GM13976 (cell line): ENCODE results near the gene AMDHD2.

Experiments
- DNase-seq: peaks from one replicate; pipeline ENCODE4 v3.0.0; 2012; ENCODE audit warnings: low spot score
- CTCF ChIP-seq: IDR thresholded peaks from 2 replicates; pipeline ENCODE4 v1.5.1; 2012; ENCODE audit warnings: borderline replicate concordance, mild to moderate bottlenecking; ENCODE audit not compliant: insufficient read depth; ENCODE audit errors: extremely low read depth, missing control alignments, control extremely low read depth
- in situ Hi-C: fragments of 300-500 bp; cut with MboI; formaldehyde crosslinking; loops from one replicate; pipeline ENCODE4 v1.12.0; 2022; ENCODE audit warnings: low sequenced_read_pairs, mixed read lengths, inconsistent platforms; ENCODE audit not compliant: unreplicated experiment

AMDHD2 gene

DNA sequence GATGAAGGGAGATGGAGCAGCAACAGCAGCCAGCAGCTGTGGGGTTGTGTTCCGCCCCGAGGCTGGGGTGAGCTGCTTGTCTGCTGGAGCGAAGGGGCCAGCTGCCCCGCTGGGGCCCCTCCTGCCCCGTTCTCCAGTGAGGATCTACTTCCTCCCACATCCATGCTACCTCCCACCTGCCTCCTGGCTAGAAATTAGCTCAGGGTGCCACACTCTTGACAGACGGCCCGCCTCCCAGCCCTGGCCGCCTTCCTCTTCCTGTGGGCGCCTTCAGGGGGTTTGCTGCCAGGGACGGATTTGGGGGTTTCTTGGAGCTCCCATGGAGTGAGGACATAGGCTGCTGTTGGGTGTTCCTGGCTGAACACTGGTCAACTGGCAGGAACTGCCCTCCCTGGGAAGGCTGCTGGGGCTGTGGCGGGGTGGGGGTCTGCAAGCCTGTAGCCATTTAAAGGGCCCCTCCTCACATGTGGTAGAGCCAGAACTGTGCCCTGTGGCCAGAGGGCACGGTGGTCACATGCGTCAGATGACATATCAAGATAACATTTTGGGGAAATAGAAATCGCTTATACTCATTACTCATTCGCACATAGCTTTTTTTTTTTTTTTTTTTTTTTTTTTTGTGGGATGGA lies 32.2 kb upstream of the AMDHD2 start:
- no peak for DNase-seq
- in situ Hi-C loops, result loop anchor here (25.0 kb wide), 1 partner anchor 476 kb away; the partner anchor contains the start of genes NPW and ZNF598
- no peak for TF ChIP-seq CTCF

GRCh38 chr16:2489581-2489980 lies 30.6 kb upstream of the AMDHD2 start:
- no peak for TF ChIP-seq CTCF
- in situ Hi-C loops, result loop anchor here (25.0 kb wide), 1 partner anchor 477 kb away; the partner anchor contains the start of genes NPW and ZNF598
- DNase-seq, result no peak

GRCh38 chr16:2490190-2491105 lies 29.7 kb upstream of the AMDHD2 start:
- no peak for DNase-seq
- in situ Hi-C loops, result loop anchor here (25.0 kb wide), 1 partner anchor 478 kb away; the partner anchor contains the start of genes NPW and ZNF598
- no peak for TF ChIP-seq CTCF

GRCh38 chr16:2492292-2492691 lies 27.9 kb upstream of the AMDHD2 start:
- DNase-seq, result no peak
- in situ Hi-C loops, result loop anchor here (25.0 kb wide), 1 partner anchor 480 kb away; the partner anchor contains the start of genes NPW and ZNF598
- no peak for TF ChIP-seq CTCF

GRCh38 chr16:2493605-2494004 lies 26.6 kb upstream of the AMDHD2 start:
- no peak for DNase-seq
- in situ Hi-C loops, result loop anchor here (25.0 kb wide), 1 partner anchor 481 kb away; the partner anchor contains the start of genes NPW and ZNF598
- no peak for TF ChIP-seq CTCF

DNA sequence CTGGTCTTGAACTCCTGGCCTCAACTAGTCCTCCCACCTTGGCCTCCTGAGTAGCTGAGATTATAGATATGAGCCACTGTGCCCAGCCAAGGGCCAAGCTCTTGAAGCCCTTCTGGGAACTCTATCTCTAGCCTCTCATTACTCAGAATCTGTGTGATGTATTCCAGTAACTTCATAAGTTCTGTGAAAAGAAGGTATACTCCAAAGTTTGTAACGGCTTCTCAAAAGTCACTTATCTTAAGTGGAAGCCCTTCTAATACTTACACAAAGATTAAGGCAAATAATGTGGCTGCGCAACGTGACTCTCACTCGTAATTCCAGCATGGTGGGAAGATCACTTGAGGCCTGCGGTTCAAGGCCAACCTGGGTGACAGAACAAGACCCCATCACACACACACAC lies 25.6 kb upstream of the AMDHD2 start:
- in situ Hi-C loops, result loop anchor here (25.0 kb wide), 1 partner anchor 482 kb away; the partner anchor contains the start of genes NPW and ZNF598
- no peak for DNase-seq
- TF ChIP-seq CTCF, result no peak
